ENCODE data around the gene USP35. TPM values are rescaled to one million over a fixed set of nuclear protein-coding genes. Genes with fewer than 3 reads are reported as not detected.

Gene USP35
- total RNA-seq, 2 donors from 2014 or later, result 8.6 to 11.2 TPM

DNA sequence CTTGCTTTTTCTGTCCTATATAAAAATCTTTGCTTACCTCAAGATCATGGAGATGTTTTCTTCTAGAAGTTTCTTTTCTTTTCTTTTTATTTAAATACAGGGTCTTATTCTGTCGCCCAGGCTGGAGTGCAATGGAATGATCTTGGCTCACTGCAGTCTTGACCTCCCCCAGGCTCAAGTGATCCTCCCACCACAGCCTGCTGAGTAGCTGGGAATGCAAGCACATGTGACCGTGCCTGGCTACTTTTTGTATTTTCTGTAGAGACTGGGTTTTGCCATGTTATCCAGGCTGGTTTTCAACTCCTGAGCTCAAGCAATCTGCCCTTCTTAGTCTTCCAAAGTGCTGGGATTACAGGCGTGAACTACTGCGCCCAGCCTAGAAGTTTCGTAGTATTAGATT, 45.3 kb downstream of the USP35 start:
- DNase-seq, result no peak
- Histone ChIP-seq H3K9ac (ENCODE audit: extremely low read depth, low read length, poor library complexity, severe bottlenecking) (no peak overlapping the region), H3K9me3 (ENCODE audit: control insufficient read depth, low read length) (no peaks in the 10 kb centered on the region), H3K4me1 (ENCODE audit: control insufficient read depth, insufficient read depth, low read length) (no peaks in the 10 kb centered on the region), H3K27ac (ENCODE audit: low read depth, low read length) (no peak overlapping the region), H3K27me3 (ENCODE audit: control insufficient read depth, insufficient read depth, low read length, poor library complexity, severe bottlenecking) (no peaks in the 10 kb centered on the region), H3K4me3 (ENCODE audit: low read length) (no peak overlapping the region), H3K36me3 (ENCODE audit: control insufficient read depth, insufficient read depth, low read length) (peaks cover 33% of the 10 kb centered on the region)
- Mint-ChIP-seq H3K4me3 (no peak overlapping the region), H3K9me3 (no peaks in the 10 kb centered on the region), H3K27ac (no peak overlapping the region), H3K27me3 (ENCODE audit: insufficient read depth) (no peaks in the 10 kb centered on the region), H3K4me1 (peaks cover 9% of the 10 kb centered on the region), H3K36me3 (ENCODE audit: low read depth) (peaks cover 20% of the 10 kb centered on the region)
- 63 to 93% methylated on average over 1 to 5 of the region's 5 CpGs for WGBS, 2 experiments (ENCODE audit: insufficient coverage in 1 of 2, insufficient read length in 1 of 2)
- TF ChIP-seq, protein P1, sequence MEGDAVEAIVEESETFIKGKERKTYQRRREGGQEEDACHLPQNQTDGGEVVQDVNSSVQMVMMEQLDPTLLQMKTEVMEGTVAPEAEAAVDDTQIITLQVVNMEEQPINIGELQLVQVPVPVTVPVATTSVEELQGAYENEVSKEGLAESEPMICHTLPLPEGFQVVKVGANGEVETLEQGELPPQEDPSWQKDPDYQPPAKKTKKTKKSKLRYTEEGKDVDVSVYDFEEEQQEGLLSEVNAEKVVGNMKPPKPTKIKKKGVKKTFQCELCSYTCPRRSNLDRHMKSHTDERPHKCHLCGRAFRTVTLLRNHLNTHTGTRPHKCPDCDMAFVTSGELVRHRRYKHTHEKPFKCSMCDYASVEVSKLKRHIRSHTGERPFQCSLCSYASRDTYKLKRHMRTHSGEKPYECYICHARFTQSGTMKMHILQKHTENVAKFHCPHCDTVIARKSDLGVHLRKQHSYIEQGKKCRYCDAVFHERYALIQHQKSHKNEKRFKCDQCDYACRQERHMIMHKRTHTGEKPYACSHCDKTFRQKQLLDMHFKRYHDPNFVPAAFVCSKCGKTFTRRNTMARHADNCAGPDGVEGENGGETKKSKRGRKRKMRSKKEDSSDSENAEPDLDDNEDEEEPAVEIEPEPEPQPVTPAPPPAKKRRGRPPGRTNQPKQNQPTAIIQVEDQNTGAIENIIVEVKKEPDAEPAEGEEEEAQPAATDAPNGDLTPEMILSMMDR (conservative IDR thresholded peaks at IDR 0.05), result no peak

DNA sequence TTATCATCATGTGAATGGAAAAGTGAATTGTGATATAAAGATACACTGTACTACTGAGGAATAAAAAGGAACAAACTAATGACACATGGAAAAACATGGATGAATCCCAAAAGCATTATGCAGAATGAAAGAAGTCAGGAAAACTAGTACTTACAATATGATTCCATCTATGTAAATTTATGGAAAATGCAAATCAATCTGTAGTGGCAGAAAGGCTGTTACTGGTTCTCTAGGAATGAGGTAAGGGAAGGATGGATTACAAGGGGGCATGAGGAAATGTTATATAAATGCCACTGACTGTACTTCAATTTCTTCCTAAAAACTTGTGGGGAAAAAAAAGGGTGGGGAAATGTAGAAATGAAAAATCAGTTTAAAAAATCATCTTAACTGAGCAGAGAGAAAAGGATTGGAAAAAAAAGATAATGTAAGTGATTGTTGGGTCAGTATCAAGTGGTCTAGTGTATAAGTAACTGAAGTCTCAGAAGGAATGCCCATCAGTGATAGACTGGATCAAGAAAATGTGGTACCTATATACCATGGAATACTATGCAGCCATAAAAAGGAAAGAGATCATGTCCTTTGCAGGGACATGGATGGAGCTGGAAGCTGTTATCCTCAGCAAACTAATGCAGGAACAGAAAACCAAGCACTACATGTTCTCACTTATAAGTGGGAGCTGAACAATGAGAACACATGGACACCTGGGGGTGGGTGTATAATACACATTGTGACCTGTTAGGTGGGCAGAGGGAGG, 48.8 kb downstream of the USP35 start:
- H3K27me3 ChIP-seq (ENCODE audit: control insufficient read depth, insufficient read depth, low read length, poor library complexity, severe bottlenecking), result no peaks in the 10 kb centered on the region
- H3K27ac ChIP-seq (ENCODE audit: low read depth, low read length), result no peak overlapping the region
- H3K36me3 ChIP-seq (ENCODE audit: control insufficient read depth, insufficient read depth, low read length), result peaks cover 32% of the 10 kb centered on the region
- Mint-ChIP-seq H3K36me3 (ENCODE audit: low read depth) (peaks cover 23% of the 10 kb centered on the region), H3K4me1 (no peaks in the 10 kb centered on the region), H3K9me3 (peaks cover 8% of the 10 kb centered on the region), H3K27ac (no peak overlapping the region), H3K27me3 (ENCODE audit: insufficient read depth) (no peaks in the 10 kb centered on the region), H3K4me3 (no peak overlapping the region)
- no peak overlapping the region for H3K4me3 ChIP-seq (ENCODE audit: low read length)
- H3K9me3 ChIP-seq (ENCODE audit: control insufficient read depth, low read length), result peaks cover 11% of the 10 kb centered on the region
- DNase-seq, result no peak
- TF ChIP-seq, protein P1 (conservative IDR thresholded peaks at IDR 0.05), result no peak
- H3K4me1 ChIP-seq (ENCODE audit: control insufficient read depth, insufficient read depth, low read length), result no peaks in the 10 kb centered on the region
- no peak overlapping the region for H3K9ac ChIP-seq (ENCODE audit: extremely low read depth, low read length, poor library complexity, severe bottlenecking)

DNA sequence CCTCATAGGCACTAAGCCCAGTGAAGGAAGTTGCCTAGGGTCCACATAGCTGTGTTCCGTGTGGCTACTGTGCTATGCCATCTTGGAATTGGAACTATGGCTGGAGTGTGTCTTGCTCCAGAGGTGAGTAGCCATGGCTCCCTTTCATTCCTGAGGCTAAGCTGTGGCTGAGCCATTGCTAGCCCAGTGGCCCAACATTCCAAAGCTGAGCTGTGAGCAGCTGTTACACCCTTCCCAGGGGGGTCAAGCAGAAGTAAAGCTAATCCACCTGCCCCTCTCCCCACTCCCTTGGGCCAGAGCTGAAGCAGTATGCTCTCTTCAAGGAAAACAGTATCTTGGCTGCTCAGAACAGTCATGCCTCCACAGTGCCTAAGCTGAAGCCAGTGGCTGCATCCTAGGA, 51.1 kb downstream of the USP35 start:
- WGBS, 2 experiments (ENCODE audit: insufficient coverage in 1 of 2, insufficient read length in 1 of 2), result 80 to 100% methylated on average over 1 of the region's 1 CpG
- Mint-ChIP-seq H3K27me3 (ENCODE audit: insufficient read depth) (no peaks in the 10 kb centered on the region), H3K36me3 (ENCODE audit: low read depth) (peaks cover 23% of the 10 kb centered on the region), H3K4me1 (peaks cover 3% of the 10 kb centered on the region), H3K9me3 (peaks cover 8% of the 10 kb centered on the region), H3K27ac (no peak overlapping the region), H3K4me3 (no peak overlapping the region)
- TF ChIP-seq, protein P1 (conservative IDR thresholded peaks at IDR 0.05), result no peak
- DNase-seq, result no peak
- H3K9ac ChIP-seq (ENCODE audit: extremely low read depth, low read length, poor library complexity, severe bottlenecking), result no peak overlapping the region
- H3K4me3 ChIP-seq (ENCODE audit: low read length), result no peak overlapping the region
- peaks cover 13% of the 10 kb centered on the region for H3K9me3 ChIP-seq (ENCODE audit: control insufficient read depth, low read length)
- H3K4me1 ChIP-seq (ENCODE audit: control insufficient read depth, insufficient read depth, low read length), result no peaks in the 10 kb centered on the region
- H3K36me3 ChIP-seq (ENCODE audit: control insufficient read depth, insufficient read depth, low read length), result peaks cover 40% of the 10 kb centered on the region
- H3K27me3 ChIP-seq (ENCODE audit: control insufficient read depth, insufficient read depth, low read length, poor library complexity, severe bottlenecking), result no peaks in the 10 kb centered on the region
- no peak overlapping the region for H3K27ac ChIP-seq (ENCODE audit: low read depth, low read length)
